Measurements from ENCODE around the gene ATF1. TPM values are rescaled to one million over a fixed set of nuclear protein-coding genes. Genes with fewer than 3 reads are reported as not detected.

ATF1 gene
- total and polyA plus RNA-seq, 2 of the 8 experiments (the other 6 are each of a cell fraction or from before 2014, with no cell fraction given) = 23.2 to 41.8 TPM

DNA sequence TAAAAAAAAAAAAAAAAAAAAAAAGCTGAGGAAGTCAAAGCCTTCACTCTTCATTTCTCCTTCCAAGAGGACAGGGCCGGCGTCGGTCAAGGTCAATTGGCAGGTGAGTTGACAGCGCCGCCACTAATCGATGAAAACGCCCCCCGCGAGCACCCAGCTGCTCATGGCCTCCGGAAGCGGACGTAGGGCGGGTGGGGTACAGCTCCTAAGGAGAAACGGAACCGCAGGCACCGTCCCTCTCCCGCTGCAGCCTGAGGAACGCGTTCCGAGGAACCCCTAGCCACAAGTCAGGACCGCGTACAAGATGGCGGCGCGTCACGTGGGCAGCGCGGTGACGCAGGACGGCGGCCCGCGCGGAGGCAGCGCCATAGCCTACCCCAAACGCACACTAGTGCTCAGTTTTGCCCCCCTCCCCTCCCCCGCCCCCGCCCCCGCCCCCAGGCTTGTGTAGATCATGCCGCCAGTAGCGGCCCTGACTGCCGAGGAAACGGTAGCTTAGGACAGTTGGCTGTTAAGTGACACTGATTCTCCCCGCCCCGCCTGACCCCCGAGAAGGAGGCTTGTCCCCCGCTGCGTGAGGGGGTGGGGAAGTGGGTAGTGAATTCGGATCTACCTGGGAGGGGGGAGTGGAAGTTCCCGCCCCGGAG is at the start of gene ATF1 (continued):
- TF ChIP-seq, protein P1, sequence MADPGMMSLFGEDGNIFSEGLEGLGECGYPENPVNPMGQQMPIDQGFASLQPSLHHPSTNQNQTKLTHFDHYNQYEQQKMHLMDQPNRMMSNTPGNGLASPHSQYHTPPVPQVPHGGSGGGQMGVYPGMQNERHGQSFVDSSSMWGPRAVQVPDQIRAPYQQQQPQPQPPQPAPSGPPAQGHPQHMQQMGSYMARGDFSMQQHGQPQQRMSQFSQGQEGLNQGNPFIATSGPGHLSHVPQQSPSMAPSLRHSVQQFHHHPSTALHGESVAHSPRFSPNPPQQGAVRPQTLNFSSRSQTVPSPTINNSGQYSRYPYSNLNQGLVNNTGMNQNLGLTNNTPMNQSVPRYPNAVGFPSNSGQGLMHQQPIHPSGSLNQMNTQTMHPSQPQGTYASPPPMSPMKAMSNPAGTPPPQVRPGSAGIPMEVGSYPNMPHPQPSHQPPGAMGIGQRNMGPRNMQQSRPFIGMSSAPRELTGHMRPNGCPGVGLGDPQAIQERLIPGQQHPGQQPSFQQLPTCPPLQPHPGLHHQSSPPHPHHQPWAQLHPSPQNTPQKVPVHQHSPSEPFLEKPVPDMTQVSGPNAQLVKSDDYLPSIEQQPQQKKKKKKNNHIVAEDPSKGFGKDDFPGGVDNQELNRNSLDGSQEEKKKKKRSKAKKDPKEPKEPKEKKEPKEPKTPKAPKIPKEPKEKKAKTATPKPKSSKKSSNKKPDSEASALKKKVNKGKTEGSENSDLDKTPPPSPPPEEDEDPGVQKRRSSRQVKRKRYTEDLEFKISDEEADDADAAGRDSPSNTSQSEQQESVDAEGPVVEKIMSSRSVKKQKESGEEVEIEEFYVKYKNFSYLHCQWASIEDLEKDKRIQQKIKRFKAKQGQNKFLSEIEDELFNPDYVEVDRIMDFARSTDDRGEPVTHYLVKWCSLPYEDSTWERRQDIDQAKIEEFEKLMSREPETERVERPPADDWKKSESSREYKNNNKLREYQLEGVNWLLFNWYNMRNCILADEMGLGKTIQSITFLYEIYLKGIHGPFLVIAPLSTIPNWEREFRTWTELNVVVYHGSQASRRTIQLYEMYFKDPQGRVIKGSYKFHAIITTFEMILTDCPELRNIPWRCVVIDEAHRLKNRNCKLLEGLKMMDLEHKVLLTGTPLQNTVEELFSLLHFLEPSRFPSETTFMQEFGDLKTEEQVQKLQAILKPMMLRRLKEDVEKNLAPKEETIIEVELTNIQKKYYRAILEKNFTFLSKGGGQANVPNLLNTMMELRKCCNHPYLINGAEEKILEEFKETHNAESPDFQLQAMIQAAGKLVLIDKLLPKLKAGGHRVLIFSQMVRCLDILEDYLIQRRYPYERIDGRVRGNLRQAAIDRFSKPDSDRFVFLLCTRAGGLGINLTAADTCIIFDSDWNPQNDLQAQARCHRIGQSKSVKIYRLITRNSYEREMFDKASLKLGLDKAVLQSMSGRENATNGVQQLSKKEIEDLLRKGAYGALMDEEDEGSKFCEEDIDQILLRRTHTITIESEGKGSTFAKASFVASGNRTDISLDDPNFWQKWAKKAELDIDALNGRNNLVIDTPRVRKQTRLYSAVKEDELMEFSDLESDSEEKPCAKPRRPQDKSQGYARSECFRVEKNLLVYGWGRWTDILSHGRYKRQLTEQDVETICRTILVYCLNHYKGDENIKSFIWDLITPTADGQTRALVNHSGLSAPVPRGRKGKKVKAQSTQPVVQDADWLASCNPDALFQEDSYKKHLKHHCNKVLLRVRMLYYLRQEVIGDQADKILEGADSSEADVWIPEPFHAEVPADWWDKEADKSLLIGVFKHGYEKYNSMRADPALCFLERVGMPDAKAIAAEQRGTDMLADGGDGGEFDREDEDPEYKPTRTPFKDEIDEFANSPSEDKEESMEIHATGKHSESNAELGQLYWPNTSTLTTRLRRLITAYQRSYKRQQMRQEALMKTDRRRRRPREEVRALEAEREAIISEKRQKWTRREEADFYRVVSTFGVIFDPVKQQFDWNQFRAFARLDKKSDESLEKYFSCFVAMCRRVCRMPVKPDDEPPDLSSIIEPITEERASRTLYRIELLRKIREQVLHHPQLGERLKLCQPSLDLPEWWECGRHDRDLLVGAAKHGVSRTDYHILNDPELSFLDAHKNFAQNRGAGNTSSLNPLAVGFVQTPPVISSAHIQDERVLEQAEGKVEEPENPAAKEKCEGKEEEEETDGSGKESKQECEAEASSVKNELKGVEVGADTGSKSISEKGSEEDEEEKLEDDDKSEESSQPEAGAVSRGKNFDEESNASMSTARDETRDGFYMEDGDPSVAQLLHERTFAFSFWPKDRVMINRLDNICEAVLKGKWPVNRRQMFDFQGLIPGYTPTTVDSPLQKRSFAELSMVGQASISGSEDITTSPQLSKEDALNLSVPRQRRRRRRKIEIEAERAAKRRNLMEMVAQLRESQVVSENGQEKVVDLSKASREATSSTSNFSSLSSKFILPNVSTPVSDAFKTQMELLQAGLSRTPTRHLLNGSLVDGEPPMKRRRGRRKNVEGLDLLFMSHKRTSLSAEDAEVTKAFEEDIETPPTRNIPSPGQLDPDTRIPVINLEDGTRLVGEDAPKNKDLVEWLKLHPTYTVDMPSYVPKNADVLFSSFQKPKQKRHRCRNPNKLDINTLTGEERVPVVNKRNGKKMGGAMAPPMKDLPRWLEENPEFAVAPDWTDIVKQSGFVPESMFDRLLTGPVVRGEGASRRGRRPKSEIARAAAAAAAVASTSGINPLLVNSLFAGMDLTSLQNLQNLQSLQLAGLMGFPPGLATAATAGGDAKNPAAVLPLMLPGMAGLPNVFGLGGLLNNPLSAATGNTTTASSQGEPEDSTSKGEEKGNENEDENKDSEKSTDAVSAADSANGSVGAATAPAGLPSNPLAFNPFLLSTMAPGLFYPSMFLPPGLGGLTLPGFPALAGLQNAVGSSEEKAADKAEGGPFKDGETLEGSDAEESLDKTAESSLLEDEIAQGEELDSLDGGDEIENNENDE (IDR thresholded peaks at IDR 0.05; ENCODE audit: insufficient replicate concordance, low read length) = no peak
- TF ChIP-seq, protein P2, sequence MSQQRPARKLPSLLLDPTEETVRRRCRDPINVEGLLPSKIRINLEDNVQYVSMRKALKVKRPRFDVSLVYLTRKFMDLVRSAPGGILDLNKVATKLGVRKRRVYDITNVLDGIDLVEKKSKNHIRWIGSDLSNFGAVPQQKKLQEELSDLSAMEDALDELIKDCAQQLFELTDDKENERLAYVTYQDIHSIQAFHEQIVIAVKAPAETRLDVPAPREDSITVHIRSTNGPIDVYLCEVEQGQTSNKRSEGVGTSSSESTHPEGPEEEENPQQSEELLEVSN (IDR thresholded peaks at IDR 0.05) = peak; percentile 22
- TF ChIP-seq POLR2AphosphoS5 (IDR thresholded peaks at IDR 0.05; ENCODE audit: low read depth, low read length) (peak; percentile 93), SP2 (IDR thresholded peaks at IDR 0.05; ENCODE audit: low read length) (no peak), TAF7 (optimal IDR thresholded peaks at IDR 0.05; ENCODE audit: borderline replicate concordance, low read depth, low read length) (peak; percentile 80), POLR2A (IDR thresholded peaks at IDR 0.05; ENCODE audit: control extremely low read depth in 1 of 2, low read depth in 2 of 2, low read length in 2 of 2) (peak; percentile 83 to 86), CREB1 (IDR thresholded peaks at IDR 0.05) (peak; percentile 94), BRCA1 (IDR thresholded peaks at IDR 0.05; ENCODE audit: low read depth, low read length) (no peak), BCL11A (IDR thresholded peaks at IDR 0.05; ENCODE audit: low read depth in 2 of 2, low read length in 2 of 2) (no peak), SP4 (IDR thresholded peaks at IDR 0.05; ENCODE audit: low read length) (no peak), EZH2 (IDR thresholded peaks at IDR 0.05; ENCODE audit: low read depth, low read length, severe bottlenecking) (no peak)
